Stimulated activated CD4-positive, alpha-beta T cell treated with anti-CD3 and anti-CD28 coated beads, Interleukin-4, amount 100 ng/mL, for 48 hours (primary cell): ENCODE data around the gene CPT1A.
A peak's percentile ranks its signal among the peaks of the same experiment; 100 is the strongest.

ENCODE experiments used
- DNase-seq, 2 donors: peaks; one replicate each; pipeline ENCODE4 v3.0.0-alpha.2; 2020; ENCODE audit warnings: low read depth in 2 of 2

Gene CPT1A

GRCh38 chr11:68757711-68758110 lies 84.0 kb downstream of the CPT1A start:
- no peak for DNase-seq

- DNase-seq = no peak
These were observed 85.4 kb downstream of the CPT1A start for GRCh38 chr11:68756171-68756766.

- no peak for DNase-seq
These were observed 88.4 kb downstream of the CPT1A start for GRCh38 chr11:68753300-68753699.

GRCh38 chr11:68751331-68751856 lies 90.3 kb downstream of the CPT1A start, which contains the start of gene TESMIN:
Gene TESMIN (minus strand): TSS chr11:68751520. CDS start chr11:68750660, 860 bp downstream.
- peak; percentile 87 to 98 for DNase-seq

GRCh38 chr11:68751004-68751325 lies 90.8 kb downstream of the CPT1A start:
- no peak for DNase-seq

- no peak for DNase-seq
These were observed 91.3 kb downstream of the CPT1A start for GRCh38 chr11:68750195-68751003.

GRCh38 chr11:68749229-68750123 lies 92.2 kb downstream of the CPT1A start:
- no peak for DNase-seq

- DNase-seq = no peak
These were observed 93.7 kb downstream of the CPT1A start for GRCh38 chr11:68748061-68748460.

GRCh38 chr11:68743539-68743938 lies 98.2 kb downstream of the CPT1A start:
- no peak for DNase-seq

GRCh38 chr11:68741463-68741862 lies 100.3 kb downstream of the CPT1A start:
- DNase-seq = no peak

GRCh38 chr11:68735646-68736045 lies 106.1 kb downstream of the CPT1A start:
- DNase-seq = no peak

GRCh38 chr11:68735125-68735524 lies 106.6 kb downstream of the CPT1A start:
- DNase-seq = no peak

GRCh38 chr11:68734111-68734510 lies 107.6 kb downstream of the CPT1A start:
- no peak for DNase-seq

- no peak for DNase-seq
These were observed 113.9 kb downstream of the CPT1A start for GRCh38 chr11:68727783-68728182.

- DNase-seq = no peak
These were observed 117.4 kb downstream of the CPT1A start for GRCh38 chr11:68724293-68724692.

GRCh38 chr11:68722143-68722542 lies 119.6 kb downstream of the CPT1A start:
- no peak for DNase-seq

GRCh38 chr11:68721075-68721474 lies 120.6 kb downstream of the CPT1A start:
- no peak for DNase-seq

GRCh38 chr11:68715456-68716122 lies 126.1 kb downstream of the CPT1A start:
- DNase-seq = no peak

- no peak for DNase-seq
These were observed 127.5 kb downstream of the CPT1A start for GRCh38 chr11:68714060-68714856.

GRCh38 chr11:68711114-68711513 lies 130.6 kb downstream of the CPT1A start:
- DNase-seq = no peak

GRCh38 chr11:68710409-68710808 lies 131.3 kb downstream of the CPT1A start:
- no peak for DNase-seq
